GM12801 (cell line): Measurements from ENCODE around the gene HDAC4.

Source experiments
- CTCF ChIP-seq: IDR thresholded peaks from one replicate; pipeline ENCODE4 v1.5.1; 2011; ENCODE audit warnings: control low read depth; ENCODE audit not compliant: insufficient read length; ENCODE audit errors: extremely low read depth

Gene HDAC4

GRCh38 chr2:239311132-239312040 is 89.4 kb downstream of the HDAC4 start:
- no peak for TF ChIP-seq CTCF

GRCh38 chr2:239310401-239311061 is 90.3 kb downstream of the HDAC4 start:
- TF ChIP-seq CTCF, result no peak

GRCh38 chr2:239309398-239310245 is 91.2 kb downstream of the HDAC4 start:
- TF ChIP-seq CTCF, result no peak

- no peak for TF ChIP-seq CTCF
These were observed 92.0 kb downstream of the HDAC4 start for GRCh38 chr2:239308661-239309397.

- no peak for TF ChIP-seq CTCF
These were observed 92.8 kb downstream of the HDAC4 start for GRCh38 chr2:239307921-239308613.

- TF ChIP-seq CTCF, result no peak
These were observed 93.6 kb downstream of the HDAC4 start for GRCh38 chr2:239307221-239307569.
